MM.1S (cell line): ENCODE measurements around the gene SCPEP1.

ENCODE experiments used
- DNase-seq: peaks from one replicate; pipeline ENCODE4 v3.0.0-alpha.2; 2015
- H2AFZ ChIP-seq: fragments of 300-600 bp; sonication (generic); 2 replicates; pipeline ENCODE4 v1.6.0; 2016; ENCODE audit warnings: antibody characterized with exemption, low read length
- H3F3A ChIP-seq: fragments of 300-600 bp; sonication (generic); 2 replicates; pipeline ENCODE4 v1.6.1; 2016; ENCODE audit warnings: mild to moderate bottlenecking, antibody characterized with exemption, low read length, moderate library complexity, mixed read lengths; ENCODE audit not compliant: insufficient read depth
- H3K27ac ChIP-seq: fragments of 300-600 bp; sonication (generic); 2 replicates; pipeline ENCODE4 v1.5.1; 2016; ENCODE audit warnings: mild to moderate bottlenecking, low read length
- H3K27me3 ChIP-seq: fragments of 300-600 bp; sonication (generic); replicated peaks from 2 replicates; pipeline ENCODE4 v1.6.0; 2016; ENCODE audit warnings: low read length; ENCODE audit not compliant: insufficient read depth
- H3K36me3 ChIP-seq: fragments of 300-600 bp; sonication (generic); replicated peaks from 2 replicates; pipeline ENCODE4 v1.6.1; 2016; ENCODE audit warnings: mild to moderate bottlenecking, low read length, mixed read lengths; ENCODE audit not compliant: insufficient read depth
- H3K4me1 ChIP-seq: fragments of 300-600 bp; sonication (generic); 2 replicates; pipeline ENCODE4 v1.6.1; 2016; ENCODE audit warnings: low read length, mixed read lengths
- H3K4me2 ChIP-seq: fragments of 300-600 bp; sonication (generic); 2 replicates; pipeline ENCODE4 v1.6.0; 2016; ENCODE audit warnings: low read depth, low read length
- H3K4me3 ChIP-seq: fragments of 300-600 bp; sonication (generic); 2 replicates; pipeline ENCODE4 v1.5.1; 2016; ENCODE audit warnings: low read length, mixed read lengths
- H3K79me2 ChIP-seq: fragments of 300-600 bp; sonication (generic); 2 replicates; pipeline ENCODE4 v1.6.1; 2016; ENCODE audit warnings: mixed run types, low read length, mixed read lengths
- H3K9ac ChIP-seq: fragments of 300-600 bp; sonication (generic); 2 replicates; pipeline ENCODE4 v1.6.1; 2016; ENCODE audit warnings: low read length, mixed read lengths
- H3K9me2 ChIP-seq: fragments of 300-600 bp; sonication (generic); replicated peaks from 2 replicates; pipeline ENCODE4 v1.6.1; 2016; ENCODE audit warnings: mild to moderate bottlenecking, low read length, mixed read lengths; ENCODE audit not compliant: insufficient read depth
- H3K9me3 ChIP-seq: fragments of 300-600 bp; sonication (generic); replicated peaks from 2 replicates; pipeline ENCODE4 v1.6.1; 2016; ENCODE audit warnings: mild to moderate bottlenecking, low read length, mixed read lengths; ENCODE audit not compliant: insufficient read depth
- H4K20me1 ChIP-seq: fragments of 300-600 bp; sonication (generic); 2 replicates; pipeline ENCODE4 v1.6.1; 2016; ENCODE audit warnings: mild to moderate bottlenecking, low read length, moderate library complexity, mixed read lengths; ENCODE audit not compliant: insufficient read depth
- CTCF ChIP-seq: fragments of 300-600 bp; sonication (generic); IDR thresholded peaks from 2 replicates; pipeline ENCODE4 v1.5.1; 2016; ENCODE audit warnings: antibody characterized with exemption, low read length, mixed read lengths
- EZH2 ChIP-seq: fragments of 300-600 bp; sonication (generic); optimal IDR thresholded peaks from 2 replicates; pipeline ENCODE3; 2017; ENCODE audit warnings: low read depth, mild to moderate bottlenecking, antibody characterized with exemption, low read length, mixed read lengths
- EZH2phosphoT487 ChIP-seq: fragments of 300-600 bp; sonication (generic); IDR thresholded peaks from 2 replicates; pipeline ENCODE4 v1.6.1; 2018; ENCODE audit warnings: antibody characterized with exemption, low read length

The SCPEP1 gene

GRCh38 chr17:57027852-57028251 lies 49.9 kb downstream of the SCPEP1 start:
- Histone ChIP-seq H3K27me3 (no peaks in the 10 kb centered on the region), H4K20me1 (no peaks in the 10 kb centered on the region), H3K9me2 (no peaks in the 10 kb centered on the region), H3F3A (no peaks in the 10 kb centered on the region), H3K4me2 (no peak overlapping the region), H3K4me3 (no peak overlapping the region), H3K4me1 (no peaks in the 10 kb centered on the region), H3K9me3 (no peaks in the 10 kb centered on the region), H2AFZ (no peak overlapping the region), H3K79me2 (no peaks in the 10 kb centered on the region), H3K36me3 (no peaks in the 10 kb centered on the region), H3K27ac (no peak overlapping the region), H3K9ac (no peak overlapping the region)
- no peak for DNase-seq
- TF ChIP-seq EZH2: no peak
- TF ChIP-seq EZH2phosphoT487: no peak
- TF ChIP-seq CTCF: no peak

GRCh38 chr17:57032343-57032742 lies 54.4 kb downstream of the SCPEP1 start:
- Histone ChIP-seq H3K4me1 (no peaks in the 10 kb centered on the region), H3K36me3 (no peaks in the 10 kb centered on the region), H3F3A (no peaks in the 10 kb centered on the region), H3K9ac (no peak overlapping the region), H3K4me3 (no peak overlapping the region), H4K20me1 (no peaks in the 10 kb centered on the region), H3K9me2 (no peaks in the 10 kb centered on the region), H3K27me3 (no peaks in the 10 kb centered on the region), H3K4me2 (no peak overlapping the region), H3K9me3 (no peaks in the 10 kb centered on the region), H2AFZ (peak overlapping the region; percentile 35; the same call in 1 of the 2 replicates), H3K27ac (no peak overlapping the region), H3K79me2 (no peaks in the 10 kb centered on the region)
- TF ChIP-seq EZH2phosphoT487 (no peak), EZH2 (no peak), CTCF (no peak)
- DNase-seq: no peak

GRCh38 chr17:57033296-57033695 lies 55.4 kb downstream of the SCPEP1 start:
- Histone ChIP-seq H3K4me2 (no peak overlapping the region), H4K20me1 (no peaks in the 10 kb centered on the region), H2AFZ (no peak overlapping the region), H3K9me3 (no peaks in the 10 kb centered on the region), H3K79me2 (no peaks in the 10 kb centered on the region), H3K27ac (no peak overlapping the region), H3K4me3 (no peak overlapping the region), H3K9me2 (no peaks in the 10 kb centered on the region), H3K36me3 (no peaks in the 10 kb centered on the region), H3K27me3 (no peaks in the 10 kb centered on the region), H3K9ac (no peak overlapping the region), H3K4me1 (no peaks in the 10 kb centered on the region), H3F3A (no peaks in the 10 kb centered on the region)
- DNase-seq: no peak
- TF ChIP-seq EZH2phosphoT487 (no peak), EZH2 (no peak), CTCF (no peak)
